ENCODE data around the gene HELB. TPM values are rescaled to one million over a fixed set of nuclear protein-coding genes. Genes with fewer than 3 reads are reported as not detected.

HELB gene
- total RNA-seq, 1 experiment from 2014 or later, result 2.1 TPM

DNA sequence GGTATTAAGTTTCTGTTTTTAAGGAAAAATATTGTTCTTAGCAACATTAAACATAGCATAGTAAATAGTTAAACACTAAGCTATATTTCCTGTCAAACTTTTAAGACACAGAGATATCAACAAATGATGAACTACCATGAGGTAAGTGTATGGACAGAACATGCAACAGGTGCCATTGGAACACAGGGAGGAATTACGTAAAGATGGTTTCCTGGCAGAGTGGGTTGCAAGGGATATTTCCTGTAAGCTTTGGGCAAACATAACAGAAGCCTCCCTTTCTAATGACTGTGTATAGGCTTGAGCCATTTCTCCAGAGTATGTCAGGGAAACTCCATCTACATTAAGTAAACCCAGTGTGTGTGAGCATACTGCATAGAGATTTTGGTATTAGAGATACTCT, 31.7 kb upstream of the HELB start:
- Histone ChIP-seq H3K27ac (ENCODE audit: low read length) (no peak overlapping the region), H3K27me3 (ENCODE audit: low read length) (peaks cover 3% of the 10 kb centered on the region; the same call in 1 of the 2 replicates), H3K79me2 (ENCODE audit: low read length) (no peaks in the 10 kb centered on the region), H3K9me2 (replicated peaks; ENCODE audit: low read length) (no peaks in the 10 kb centered on the region), H3K36me3 (ENCODE audit: low read depth, low read length) (no peaks in the 10 kb centered on the region), H3F3A (ENCODE audit: low read length, unreplicated experiment) (no peaks in the 10 kb centered on the region), H2AFZ (ENCODE audit: low read length) (no peak overlapping the region), H3K4me1 (ENCODE audit: insufficient read depth, low read length) (no peaks in the 10 kb centered on the region), H3K4me3 (ENCODE audit: low read length) (no peak overlapping the region), H4K20me1 (ENCODE audit: low read length) (no peaks in the 10 kb centered on the region), H3K4me2 (ENCODE audit: low read length) (no peak overlapping the region), H3K9ac (ENCODE audit: low read length) (no peak overlapping the region), H3K9me3 (ENCODE audit: low read length) (no peaks in the 10 kb centered on the region)
- DNase-seq (no peak), ATAC-seq (no peak)
- BruUV-seq (replicated peaks), result no TSS peak
- intact Hi-C loops (cut with micrococcal nuclease), result loop anchor here (5.0 to 10.0 kb wide), 2 partner anchors 126 to 437 kb away; no protein-coding TSS in a partner anchor
- CTCF ChIA-PET, result no interaction called here
- POLR2A ChIA-PET (ENCODE audit: unreplicated experiment), result no interaction called here
- TF ChIP-seq, protein P1, sequence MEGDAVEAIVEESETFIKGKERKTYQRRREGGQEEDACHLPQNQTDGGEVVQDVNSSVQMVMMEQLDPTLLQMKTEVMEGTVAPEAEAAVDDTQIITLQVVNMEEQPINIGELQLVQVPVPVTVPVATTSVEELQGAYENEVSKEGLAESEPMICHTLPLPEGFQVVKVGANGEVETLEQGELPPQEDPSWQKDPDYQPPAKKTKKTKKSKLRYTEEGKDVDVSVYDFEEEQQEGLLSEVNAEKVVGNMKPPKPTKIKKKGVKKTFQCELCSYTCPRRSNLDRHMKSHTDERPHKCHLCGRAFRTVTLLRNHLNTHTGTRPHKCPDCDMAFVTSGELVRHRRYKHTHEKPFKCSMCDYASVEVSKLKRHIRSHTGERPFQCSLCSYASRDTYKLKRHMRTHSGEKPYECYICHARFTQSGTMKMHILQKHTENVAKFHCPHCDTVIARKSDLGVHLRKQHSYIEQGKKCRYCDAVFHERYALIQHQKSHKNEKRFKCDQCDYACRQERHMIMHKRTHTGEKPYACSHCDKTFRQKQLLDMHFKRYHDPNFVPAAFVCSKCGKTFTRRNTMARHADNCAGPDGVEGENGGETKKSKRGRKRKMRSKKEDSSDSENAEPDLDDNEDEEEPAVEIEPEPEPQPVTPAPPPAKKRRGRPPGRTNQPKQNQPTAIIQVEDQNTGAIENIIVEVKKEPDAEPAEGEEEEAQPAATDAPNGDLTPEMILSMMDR (conservative IDR thresholded peaks at IDR 0.05; ENCODE audit: low read depth, low read length), result no peak
- TF ChIP-seq EZH2phosphoT487 (IDR thresholded peaks at IDR 0.05; ENCODE audit: borderline replicate concordance, low read length), result no peak
- TF ChIP-seq EZH2 (IDR thresholded peaks at IDR 0.05; ENCODE audit: low read length, unreplicated experiment), result no peak

DNA sequence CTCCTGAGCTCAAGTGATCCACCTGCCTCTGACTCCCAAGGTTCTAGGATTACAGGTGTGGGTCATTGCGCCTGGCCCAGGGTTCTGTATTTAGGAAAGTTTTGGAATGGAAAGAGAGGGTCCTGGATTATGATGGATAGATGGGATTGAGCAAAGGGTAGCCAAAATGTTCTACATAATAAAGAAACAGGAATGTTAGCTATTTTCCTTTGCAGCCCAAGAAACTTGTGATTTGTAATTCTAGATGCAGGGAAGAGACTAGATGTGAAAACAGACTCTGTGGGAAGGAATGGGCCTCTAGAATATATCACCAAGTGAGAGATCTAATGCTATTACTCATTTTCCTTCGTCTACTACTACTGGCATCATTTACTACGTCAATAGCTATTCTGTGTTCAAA, 29.6 kb upstream of the HELB start:
- no peaks in the 10 kb centered on the region for H3K79me2 ChIP-seq (ENCODE audit: low read length)
- no peak overlapping the region for H2AFZ ChIP-seq (ENCODE audit: low read length)
- ATAC-seq, result no peak
- no peaks in the 10 kb centered on the region for H3F3A ChIP-seq (ENCODE audit: low read length, unreplicated experiment)
- H3K36me3 ChIP-seq (ENCODE audit: low read depth, low read length), result no peaks in the 10 kb centered on the region
- H3K4me1 ChIP-seq (ENCODE audit: insufficient read depth, low read length), result no peaks in the 10 kb centered on the region
- POLR2A ChIA-PET (ENCODE audit: unreplicated experiment), result interaction anchor here (0.6 kb wide), 1 partner anchor 106 kb away, joined by 3 read pairs; no protein-coding TSS in a partner anchor
- peaks cover 18% of the 10 kb centered on the region for H3K27me3 ChIP-seq (ENCODE audit: low read length)
- CTCF ChIA-PET, result no interaction called here
- TF ChIP-seq, protein P1 (conservative IDR thresholded peaks at IDR 0.05; ENCODE audit: low read depth, low read length), result no peak
- TF ChIP-seq EZH2 (IDR thresholded peaks at IDR 0.05; ENCODE audit: low read length, unreplicated experiment), result no peak
- no peak for TF ChIP-seq EZH2phosphoT487 (IDR thresholded peaks at IDR 0.05; ENCODE audit: borderline replicate concordance, low read length)
- H3K9ac ChIP-seq (ENCODE audit: low read length), result no peak overlapping the region
- no peaks in the 10 kb centered on the region for H3K9me2 ChIP-seq (replicated peaks; ENCODE audit: low read length)
- intact Hi-C loops (cut with micrococcal nuclease), result loop anchor here (5.0 to 10.0 kb wide), 2 partner anchors 128 to 435 kb away; no protein-coding TSS in a partner anchor
- H3K4me3 ChIP-seq (ENCODE audit: low read length), result no peak overlapping the region
- H3K27ac ChIP-seq (ENCODE audit: low read length), result no peak overlapping the region
- no peaks in the 10 kb centered on the region for H3K9me3 ChIP-seq (ENCODE audit: low read length)
- BruUV-seq (replicated peaks), result no TSS peak
- H3K4me2 ChIP-seq (ENCODE audit: low read length), result no peak overlapping the region
- H4K20me1 ChIP-seq (ENCODE audit: low read length), result no peaks in the 10 kb centered on the region
- no peak for DNase-seq

DNA sequence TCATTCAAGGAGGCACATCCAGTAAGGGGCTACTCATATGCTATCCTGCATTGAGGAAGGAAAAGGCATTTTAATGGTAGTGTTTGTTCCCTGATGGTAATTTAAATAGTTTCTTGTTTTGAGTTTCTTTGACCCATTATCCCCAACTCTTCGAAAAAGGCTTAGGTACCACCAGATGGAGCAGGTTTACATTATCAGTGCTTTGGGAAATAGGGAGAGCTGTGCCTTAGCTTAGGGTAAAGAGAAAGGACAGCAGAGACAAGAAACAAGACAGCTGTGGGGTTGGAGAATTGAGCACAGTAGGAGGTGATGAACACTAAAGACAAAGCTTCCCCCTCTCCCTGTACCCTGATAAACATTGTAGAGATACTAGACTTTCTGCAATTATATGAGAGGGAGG, 29.1 kb upstream of the HELB start:
- Histone ChIP-seq H3K27me3 (ENCODE audit: low read length) (peaks cover 23% of the 10 kb centered on the region), H3K79me2 (ENCODE audit: low read length) (no peaks in the 10 kb centered on the region), H3K36me3 (ENCODE audit: low read depth, low read length) (no peaks in the 10 kb centered on the region), H3K4me3 (ENCODE audit: low read length) (no peak overlapping the region), H3K9me3 (ENCODE audit: low read length) (no peaks in the 10 kb centered on the region), H3K4me2 (ENCODE audit: low read length) (no peak overlapping the region), H3K4me1 (ENCODE audit: insufficient read depth, low read length) (no peaks in the 10 kb centered on the region), H2AFZ (ENCODE audit: low read length) (no peak overlapping the region), H3K9me2 (replicated peaks; ENCODE audit: low read length) (no peaks in the 10 kb centered on the region), H3F3A (ENCODE audit: low read length, unreplicated experiment) (no peaks in the 10 kb centered on the region), H4K20me1 (ENCODE audit: low read length) (no peaks in the 10 kb centered on the region), H3K27ac (ENCODE audit: low read length) (no peak overlapping the region), H3K9ac (ENCODE audit: low read length) (no peak overlapping the region)
- no TSS peak for BruUV-seq (replicated peaks)
- ATAC-seq (no peak), DNase-seq (no peak)
- TF ChIP-seq, protein P1 (conservative IDR thresholded peaks at IDR 0.05; ENCODE audit: low read depth, low read length), result 0 out of 2 replicates have a peak, but pooled peaks have one; percentile 14
- no peak for TF ChIP-seq EZH2 (IDR thresholded peaks at IDR 0.05; ENCODE audit: low read length, unreplicated experiment)
- intact Hi-C loops (cut with micrococcal nuclease), result loop anchor here (5.0 to 10.0 kb wide), 2 partner anchors 128 to 434 kb away; no protein-coding TSS in a partner anchor
- CTCF ChIA-PET, result interaction anchor here (0.7 kb wide), 1 partner anchor 27 kb away, joined by 3 read pairs; no protein-coding TSS in a partner anchor
- POLR2A ChIA-PET (ENCODE audit: unreplicated experiment), result interaction anchor here (0.6 kb wide), 1 partner anchor 105 kb away, joined by 3 read pairs; no protein-coding TSS in a partner anchor

Measured in PC-3 (cell line).